Kidney (tissue), 14 donors: ENCODE results near the gene SMAD6. TPM values are rescaled to one million over a fixed set of nuclear protein-coding genes. Genes with fewer than 3 reads are reported as not detected.

Experiments used
- DNase-seq, 5 donors: peaks; one replicate each; pipeline ENCODE4 v3.0.0-alpha.2; 2013 to 2020
- FAIRE-seq: peaks from 2 replicates; lab custom pipeline; 2012; peaks lifted over from hg19 to GRCh38; lab: Jason Lieb, UNC
- H3K27ac ChIP-seq, 2 donors: one replicate each; pipeline ENCODE4 v1.7.0; 2013; ENCODE audit warnings: low read depth in 2 of 2, low read length in 2 of 2, inconsistent platforms in 1 of 2
- H3K27me3 ChIP-seq: one replicate; pipeline ENCODE4 v1.7.1; 2013; ENCODE audit warnings: low read length, inconsistent platforms; ENCODE audit not compliant: control insufficient read depth, insufficient read depth
- H3K36me3 ChIP-seq, 3 donors: one replicate each; pipeline versions ENCODE4 v1.7.0 to v1.7.1; 2013; ENCODE audit warnings: low read length in 3 of 3, control low read depth in 1 of 3, inconsistent platforms in 1 of 3; ENCODE audit not compliant: insufficient read depth in 3 of 3, control insufficient read depth in 2 of 3
- H3K4me1 ChIP-seq, 3 donors: one replicate each; pipeline versions ENCODE4 v1.7.0 to v1.7.1; 2013; ENCODE audit warnings: low read length in 3 of 3, inconsistent platforms in 1 of 3, low read depth in 1 of 3; ENCODE audit not compliant: control insufficient read depth in 2 of 3, insufficient read depth in 2 of 3
- H3K4me3 ChIP-seq, 3 donors: one replicate each; pipeline versions ENCODE4 v1.7.0 to v1.8.1; 2013; ENCODE audit warnings: low read length in 3 of 3, control low read depth in 1 of 3, inconsistent platforms in 1 of 3
- H3K9ac ChIP-seq, 3 donors: one replicate each; pipeline versions ENCODE4 v1.7.0 to v1.7.1; 2013; ENCODE audit warnings: low read length in 3 of 3, control low read depth in 1 of 3, inconsistent platforms in 1 of 3
- H3K9me3 ChIP-seq, 3 donors: one replicate each; pipeline versions ENCODE4 v1.7.0 to v1.7.1; 2013; ENCODE audit warnings: low read length in 3 of 3, control low read depth in 1 of 3, inconsistent platforms in 1 of 3; ENCODE audit not compliant: control insufficient read depth in 2 of 3, insufficient read depth in 1 of 3
- CTCF ChIP-seq: IDR thresholded peaks from 3 replicates; pipeline ENCODE4 v1.5.1; 2012; ENCODE audit warnings: mild to moderate bottlenecking, moderate library complexity, borderline replicate concordance; ENCODE audit not compliant: insufficient read depth; ENCODE audit errors: extremely low read depth
- intact Hi-C: fragments of 100-400 bp; cut with DNase I; formaldehyde crosslinking; loops from one replicate; pipeline ENCODE4 v1.11.1; 2022
- polyA plus RNA-seq: library from polyadenylated mRNA; stranded (reverse); fragments of 350-450 nt; fragmentation: Illumina TruSeq; extraction: RNeasy Lipid Tissue Mini Kit (QIAGEN cat#74804); gene quantifications from one replicate; pipeline ENCODE4 v1.2.3, GENCODE V29; 2014; ENCODE audit warnings: low read depth, low replicate concordance; ENCODE audit not compliant: insufficient read depth
- total RNA-seq: library from RNA; stranded (reverse); fragmentation: NEBNext Ultra II Directional; extraction: Animal tissue kit (Norgen Biotek cat#: 25700); gene quantifications from one replicate; pipeline ENCODE4 v1.2.1, GENCODE V29; 2021
- donor health status: control.
- donor health status: control.
- donor health status: control.
- donor health status: control.
- donor health status: control.
- donor health status: DM: yes; HTN: yes; CAD: no.
- donor health status: Normal renal cell carcinoma (clear cell type).

The SMAD6 gene
- total and polyA plus RNA-seq, 2 donors from 2014 or later = 15.4 to 23.0 TPM

GRCh38 chr15:66679657-66680108, 22.4 kb upstream of the SMAD6 start:
- Histone ChIP-seq H3K4me1 (no peaks in the 10 kb centered on the region), H3K27me3 (no peaks in the 10 kb centered on the region), H3K9ac (no peak overlapping the region), H3K4me3 (no peak overlapping the region), H3K27ac (no peak overlapping the region), H3K9me3 (no peaks in the 10 kb centered on the region), H3K36me3 (no peaks in the 10 kb centered on the region)
- TF ChIP-seq CTCF = no peak
- FAIRE-seq (no peak), DNase-seq (peak in 4 of 5 donors; percentile 47 to 73 (median 56))
- intact Hi-C loops = no loop called here

GRCh38 chr15:66680502-66680901, 21.5 kb upstream of the SMAD6 start:
- TF ChIP-seq CTCF = no peak
- no peak for DNase-seq
- Histone ChIP-seq H3K36me3 (no peaks in the 10 kb centered on the region), H3K27ac (no peak overlapping the region), H3K4me3 (no peak overlapping the region), H3K4me1 (no peaks in the 10 kb centered on the region), H3K27me3 (no peaks in the 10 kb centered on the region), H3K9ac (no peak overlapping the region), H3K9me3 (no peaks in the 10 kb centered on the region)
- FAIRE-seq = no peak
- intact Hi-C loops = no loop called here

- Histone ChIP-seq H3K9ac (no peak overlapping the region), H3K36me3 (no peaks in the 10 kb centered on the region), H3K9me3 (no peaks in the 10 kb centered on the region), H3K4me1 (no peaks in the 10 kb centered on the region), H3K27me3 (no peaks in the 10 kb centered on the region), H3K4me3 (no peak overlapping the region), H3K27ac (no peak overlapping the region)
- no peak for TF ChIP-seq CTCF
- DNase-seq (no peak), FAIRE-seq (no peak)
- intact Hi-C loops = no loop called here
These were observed 20.6 kb upstream of the SMAD6 start for GRCh38 chr15:66681395-66681794.

GRCh38 chr15:66682246-66682645, 19.8 kb upstream of the SMAD6 start:
- no peak overlapping the region for H3K27ac ChIP-seq
- intact Hi-C loops = no loop called here
- H3K36me3 ChIP-seq = no peaks in the 10 kb centered on the region
- no peak overlapping the region for H3K9ac ChIP-seq
- FAIRE-seq = no peak
- no peak overlapping the region for H3K4me3 ChIP-seq
- no peaks in the 10 kb centered on the region for H3K9me3 ChIP-seq
- no peaks in the 10 kb centered on the region for H3K27me3 ChIP-seq
- no peak for TF ChIP-seq CTCF
- H3K4me1 ChIP-seq = no peaks in the 10 kb centered on the region
- DNase-seq = no peak
